Natural killer cell (primary cell): Measurements from ENCODE around the gene BCL2. TPM values are rescaled to one million over a fixed set of nuclear protein-coding genes. Genes with fewer than 3 reads are reported as not detected.

ENCODE experiments used
- ATAC-seq, 3 donors: fragments of 150-1000 bp in 2 of 3; fragments of 200-7000 bp in 1 of 3; cut with Tn5 transposase; 1 replicate in 1 of 3; 2 replicates in 2 of 3; pipeline ENCODE4 v1.10.0; 2021; ENCODE audit warnings: mild to moderate bottlenecking in 2 of 3, moderate library complexity in 2 of 3
- DNase-seq, 2 donors: peaks; one replicate each; pipeline versions ENCODE4 v3.0.0 to v3.0.0-alpha.2; 2013 to 2021; ENCODE audit warnings: mixed read lengths in 1 of 2
- H3K27ac ChIP-seq: one replicate; pipeline ENCODE4 v1.5.1; 2013; ENCODE audit warnings: mild to moderate bottlenecking, low read length
- H3K27me3 ChIP-seq: one replicate; pipeline ENCODE4 v1.6.1; 2013; ENCODE audit warnings: low read length; ENCODE audit not compliant: control insufficient read depth, insufficient read depth
- H3K36me3 ChIP-seq: one replicate; pipeline ENCODE4 v1.6.1; 2013; ENCODE audit warnings: low read length; ENCODE audit not compliant: control insufficient read depth, insufficient read depth
- H3K4me1 ChIP-seq: one replicate; pipeline ENCODE4 v1.6.1; 2013; ENCODE audit warnings: low read length; ENCODE audit not compliant: control insufficient read depth, insufficient read depth
- H3K4me3 ChIP-seq: one replicate; pipeline ENCODE4 v1.5.1; 2013; ENCODE audit warnings: low read length
- H3K9me3 ChIP-seq: one replicate; pipeline ENCODE4 v1.6.1; 2013; ENCODE audit warnings: low read length; ENCODE audit not compliant: control insufficient read depth, insufficient read depth
- H3K27ac Mint-ChIP-seq, 2 donors: one replicate each; pipeline ENCODE4 v1.8.0; 2022; ENCODE audit warnings: mild to moderate bottlenecking in 2 of 2, mixed read lengths in 2 of 2, moderate library complexity in 1 of 2
- H3K27me3 Mint-ChIP-seq, 2 donors: one replicate each; pipeline ENCODE4 v1.8.0; 2022; ENCODE audit warnings: low read depth in 2 of 2, mixed read lengths in 2 of 2
- H3K36me3 Mint-ChIP-seq: one replicate; pipeline ENCODE4 v1.8.0; 2022; ENCODE audit warnings: mixed read lengths
- H3K4me1 Mint-ChIP-seq, 2 donors: one replicate each; pipeline ENCODE4 v1.8.0; 2022; ENCODE audit warnings: mixed read lengths in 2 of 2
- H3K4me3 Mint-ChIP-seq: one replicate; pipeline ENCODE4 v1.8.0; 2022; ENCODE audit warnings: mild to moderate bottlenecking, moderate library complexity, mixed read lengths
- H3K9me3 Mint-ChIP-seq, 2 donors: one replicate each; pipeline ENCODE4 v1.8.0; 2022; ENCODE audit warnings: mixed read lengths in 2 of 2
- CTCF ChIP-seq: fragments of 200-600 bp; IDR thresholded peaks from one replicate; pipeline ENCODE4 v1.8.0; 2022; ENCODE audit warnings: antibody characterized with exemption
- WGBS: methylation state at CpG from one replicate; pipeline ENCODE4 v1.1.7; 2013; ENCODE audit warnings: missing lambda C conversion rate; ENCODE audit not compliant: insufficient coverage; 5-methylcytosine and 5-hydroxymethylcytosine counted together
- intact Hi-C: fragments of 100-400 bp; cut with micrococcal nuclease; formaldehyde crosslinking; loops from one replicate; pipeline ENCODE4 v1.14.2; 2022
- total RNA-seq, 4 donors: library from RNA; stranded (reverse); fragments of 120-200 nt in 1 of 4; gene quantifications; one replicate each; pipeline versions ENCODE4 v1.2.3 to v1.2.4, GENCODE V29; 2013 to 2022

BCL2 gene
- total RNA-seq, 3 donors from 2014 or later (not counting 1 experiment from before 2014, with no cell fraction given) = 28.2 to 64.2 (median 33.4) TPM

GRCh38 chr18:63164396-63164795 lies 155.2 kb downstream of the BCL2 start:
- Histone ChIP-seq H3K27me3 (no peaks in the 10 kb centered on the region), H3K4me1 (peaks cover 36% of the 10 kb centered on the region), H3K4me3 (no peak overlapping the region), H3K36me3 (no peaks in the 10 kb centered on the region), H3K27ac (no peak overlapping the region), H3K9me3 (no peaks in the 10 kb centered on the region)
- ATAC-seq = no peak
- H3K27me3 Mint-ChIP-seq = no peaks in the 10 kb centered on the region
- no peaks in the 10 kb centered on the region for H3K36me3 Mint-ChIP-seq
- H3K4me3 Mint-ChIP-seq = no peak overlapping the region
- no peak for DNase-seq
- peaks cover 0 to 2% of the 10 kb centered on the region in 2 donors for H3K9me3 Mint-ChIP-seq
- H3K27ac Mint-ChIP-seq = peak overlapping the region; percentile 93 to 96
- H3K4me1 Mint-ChIP-seq = peaks cover 53 to 60% of the 10 kb centered on the region in 2 donors
- 81% methylated on average over 1 of the region's 1 CpG for WGBS
- intact Hi-C loops = loop anchor here (5.0 kb wide), 2 partner anchors 258 to 447 kb away; partner anchors contain the start of genes PHLPP1 and VPS4B
- TF ChIP-seq CTCF = no peak

DNA sequence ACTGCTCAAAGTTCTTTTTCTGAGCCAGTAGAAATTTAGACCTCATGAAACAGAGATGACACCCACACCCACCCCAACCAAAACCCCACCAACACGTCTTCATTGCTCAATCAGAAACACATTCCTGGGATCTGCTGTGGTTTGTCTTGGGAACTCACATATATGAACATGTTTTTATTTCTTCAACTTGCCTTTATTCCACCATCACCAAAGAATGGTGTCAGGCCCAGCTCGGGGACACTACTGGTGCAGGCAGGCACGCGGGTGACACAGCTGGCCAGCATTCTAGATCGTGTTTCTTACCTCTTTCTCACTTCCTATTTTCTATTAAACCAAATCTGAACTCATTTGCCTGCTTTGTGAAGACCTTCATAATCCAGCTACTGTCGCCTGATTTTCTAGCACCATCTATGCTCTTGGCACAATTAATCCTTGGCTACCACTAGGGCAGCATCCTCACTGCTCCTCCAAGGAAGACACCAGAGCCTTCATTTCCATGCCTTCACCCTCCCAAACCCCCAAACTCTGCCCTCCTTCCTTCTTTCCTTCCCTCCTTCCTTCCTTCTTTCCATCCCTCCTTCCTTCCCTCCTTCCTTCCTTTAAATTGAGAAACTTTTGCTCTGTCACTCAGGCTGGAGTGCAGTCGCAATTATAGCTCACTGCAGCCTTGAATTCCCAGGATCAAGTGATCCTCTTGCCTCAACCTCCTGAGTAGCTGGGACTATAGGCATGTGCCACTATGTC lies 157.1 kb downstream of the BCL2 start:
- Histone ChIP-seq H3K9me3 (no peaks in the 10 kb centered on the region), H3K4me3 (no peak overlapping the region), H3K36me3 (no peaks in the 10 kb centered on the region), H3K4me1 (peaks cover 53% of the 10 kb centered on the region), H3K27ac (peak overlapping the region; percentile 97), H3K27me3 (no peaks in the 10 kb centered on the region)
- H3K27ac Mint-ChIP-seq = peak overlapping the region; percentile 93 to 96
- peaks cover 0 to 2% of the 10 kb centered on the region in 2 donors for H3K9me3 Mint-ChIP-seq
- intact Hi-C loops = loop anchor here (2.0 to 5.0 kb wide), 3 partner anchors 112 to 445 kb away; partner anchors contain the start of genes PHLPP1 and VPS4B
- H3K36me3 Mint-ChIP-seq = no peaks in the 10 kb centered on the region
- WGBS = 30% methylated on average over 7 of the region's 7 CpGs
- DNase-seq (peak; percentile 26 to 45), ATAC-seq (peak in 1 of 3 donors; percentile 8)
- no peak for TF ChIP-seq CTCF
- no peaks in the 10 kb centered on the region for H3K27me3 Mint-ChIP-seq
- peak overlapping the region; percentile 77 for H3K4me3 Mint-ChIP-seq
- peaks cover 60 to 63% of the 10 kb centered on the region in 2 donors for H3K4me1 Mint-ChIP-seq

- TF ChIP-seq CTCF = no peak
- Mint-ChIP-seq H3K4me1 (peaks cover 57 to 61% of the 10 kb centered on the region in 2 donors), H3K27ac (peak overlapping the region; percentile 93 to 96), H3K36me3 (no peaks in the 10 kb centered on the region), H3K9me3 (peaks cover 0 to 2% of the 10 kb centered on the region in 2 donors), H3K27me3 (no peaks in the 10 kb centered on the region), H3K4me3 (peak overlapping the region; percentile 77)
- WGBS = 10% methylated on average over 6 of the region's 7 CpGs
- Histone ChIP-seq H3K27me3 (no peaks in the 10 kb centered on the region), H3K4me1 (peaks cover 60% of the 10 kb centered on the region), H3K36me3 (no peaks in the 10 kb centered on the region), H3K9me3 (no peaks in the 10 kb centered on the region), H3K4me3 (no peak overlapping the region), H3K27ac (peak overlapping the region; percentile 97)
- intact Hi-C loops = loop anchor here (1.0 to 5.0 kb wide), 4 partner anchors 32 to 444 kb away; partner anchors contain the start of genes PHLPP1 and VPS4B
- DNase-seq (peak; percentile 70 to 92), ATAC-seq (peak; percentile 83 to 90 (median 87))
Measured at GRCh38 chr18:63161761-63162195, 157.8 kb downstream of the BCL2 start.
